ENCODE measurements around the gene EIF2B2. TPM values are rescaled to one million over a fixed set of nuclear protein-coding genes. Genes with fewer than 3 reads are reported as not detected.

EIF2B2 gene
- total RNA-seq, 4 donors from 2014 or later, result 47.0 to 94.8 (median 69.3) TPM

- DNase-seq, result no peak
- WGBS, 2 donors, result 76 to 84% methylated on average over 7 of the region's 11 CpGs
- Histone ChIP-seq H3K9me3 (no peaks in the 10 kb centered on the region), H3K27ac (no peak overlapping the region), H3K4me1 (peaks cover 0 to 43% of the 10 kb centered on the region in 2 donors), H3K36me3 (no peaks in the 10 kb centered on the region), H3K27me3 (no peaks in the 10 kb centered on the region), H3K4me3 (replicated peaks in 1 of 3) (no peak overlapping the region)
- intact Hi-C loops (cut with DNase I), result no loop called here
- TF ChIP-seq CTCF (IDR thresholded peaks at IDR 0.05) (no peak), POLR2A (IDR thresholded peaks at IDR 0.05) (no peak)
Measured at GRCh38 chr14:74978416-74978947, 24.2 kb upstream of the EIF2B2 start.

- no peak overlapping the region for H3K27ac ChIP-seq
- H3K9me3 ChIP-seq, result no peaks in the 10 kb centered on the region
- H3K4me1 ChIP-seq, result peaks cover 0 to 39% of the 10 kb centered on the region in 2 donors
- intact Hi-C loops (cut with DNase I), result no loop called here
- 83 to 84% methylated on average over 4 of the region's 4 CpGs for WGBS, 2 donors
- no peaks in the 10 kb centered on the region for H3K27me3 ChIP-seq
- no peak for DNase-seq
- H3K4me3 ChIP-seq (replicated peaks in 1 of 3), result no peak overlapping the region
- no peak for TF ChIP-seq POLR2A (IDR thresholded peaks at IDR 0.05)
- no peak for TF ChIP-seq CTCF (IDR thresholded peaks at IDR 0.05)
- no peaks in the 10 kb centered on the region for H3K36me3 ChIP-seq
Measured at GRCh38 chr14:74979029-74979428, 23.7 kb upstream of the EIF2B2 start.

GRCh38 chr14:74979442-74980397, 23.0 kb upstream of the EIF2B2 start:
- WGBS, 2 donors, result 82 to 83% methylated on average over 17 to 22 of the region's 23 CpGs
- peaks cover 2 to 37% of the 10 kb centered on the region in 2 donors for H3K4me1 ChIP-seq
- no peak overlapping the region for H3K27ac ChIP-seq
- TF ChIP-seq CTCF (IDR thresholded peaks at IDR 0.05), result no peak
- TF ChIP-seq POLR2A (IDR thresholded peaks at IDR 0.05), result no peak
- no peaks in the 10 kb centered on the region for H3K27me3 ChIP-seq
- peak in 1 of 2 donors; percentile 14 for DNase-seq
- no peak overlapping the region for H3K4me3 ChIP-seq (replicated peaks in 1 of 3)
- intact Hi-C loops (cut with DNase I), result no loop called here
- H3K9me3 ChIP-seq, result no peaks in the 10 kb centered on the region
- no peaks in the 10 kb centered on the region for H3K36me3 ChIP-seq

- no peak for DNase-seq
- Histone ChIP-seq H3K4me1 (peaks cover 9 to 37% of the 10 kb centered on the region in 2 donors), H3K9me3 (no peaks in the 10 kb centered on the region), H3K27me3 (no peaks in the 10 kb centered on the region), H3K4me3 (replicated peaks in 1 of 3) (no peak overlapping the region), H3K36me3 (no peaks in the 10 kb centered on the region), H3K27ac (no peak overlapping the region)
- 93 to 98% methylated on average over 4 of the region's 4 CpGs for WGBS, 2 donors
- intact Hi-C loops (cut with DNase I), result no loop called here
- TF ChIP-seq CTCF (IDR thresholded peaks at IDR 0.05) (no peak), POLR2A (IDR thresholded peaks at IDR 0.05) (no peak)
Measured at GRCh38 chr14:74980398-74980730, 22.4 kb upstream of the EIF2B2 start.
